ENCODE results near the gene CARD10. TPM values are rescaled to one million over a fixed set of nuclear protein-coding genes. Genes with fewer than 3 reads are reported as not detected.

The CARD10 gene
- total and polyA plus RNA-seq, 2 of the 13 experiments (the other 11 are each of a cell fraction or from before 2014, with no cell fraction given): 35.2 to 55.8 TPM

DNA sequence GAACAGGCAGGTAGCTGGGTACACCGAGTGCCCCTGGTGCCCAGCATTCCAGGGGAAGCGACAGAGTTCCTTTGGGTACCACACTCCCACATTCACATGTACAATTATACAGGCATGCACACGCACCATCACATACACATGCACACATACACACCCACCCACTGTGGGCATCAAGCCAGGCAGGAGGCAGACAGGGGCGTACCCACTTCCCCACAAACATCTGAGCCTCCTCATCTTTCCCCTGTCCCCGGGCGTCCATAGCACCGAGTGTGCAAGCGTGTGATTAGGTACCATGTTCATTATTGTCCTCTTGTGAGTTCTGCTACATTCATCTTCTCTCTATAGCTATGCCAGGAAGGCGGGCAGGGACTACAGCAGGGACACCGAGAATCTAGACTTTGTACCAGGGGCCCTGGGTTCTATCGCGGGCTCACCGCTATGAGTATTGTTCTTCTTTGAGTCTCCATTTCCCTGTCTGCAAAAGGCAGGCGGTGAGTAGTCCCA is 2.1 kb upstream of the CARD10 start (continued):
- TF ChIP-seq, protein P1, sequence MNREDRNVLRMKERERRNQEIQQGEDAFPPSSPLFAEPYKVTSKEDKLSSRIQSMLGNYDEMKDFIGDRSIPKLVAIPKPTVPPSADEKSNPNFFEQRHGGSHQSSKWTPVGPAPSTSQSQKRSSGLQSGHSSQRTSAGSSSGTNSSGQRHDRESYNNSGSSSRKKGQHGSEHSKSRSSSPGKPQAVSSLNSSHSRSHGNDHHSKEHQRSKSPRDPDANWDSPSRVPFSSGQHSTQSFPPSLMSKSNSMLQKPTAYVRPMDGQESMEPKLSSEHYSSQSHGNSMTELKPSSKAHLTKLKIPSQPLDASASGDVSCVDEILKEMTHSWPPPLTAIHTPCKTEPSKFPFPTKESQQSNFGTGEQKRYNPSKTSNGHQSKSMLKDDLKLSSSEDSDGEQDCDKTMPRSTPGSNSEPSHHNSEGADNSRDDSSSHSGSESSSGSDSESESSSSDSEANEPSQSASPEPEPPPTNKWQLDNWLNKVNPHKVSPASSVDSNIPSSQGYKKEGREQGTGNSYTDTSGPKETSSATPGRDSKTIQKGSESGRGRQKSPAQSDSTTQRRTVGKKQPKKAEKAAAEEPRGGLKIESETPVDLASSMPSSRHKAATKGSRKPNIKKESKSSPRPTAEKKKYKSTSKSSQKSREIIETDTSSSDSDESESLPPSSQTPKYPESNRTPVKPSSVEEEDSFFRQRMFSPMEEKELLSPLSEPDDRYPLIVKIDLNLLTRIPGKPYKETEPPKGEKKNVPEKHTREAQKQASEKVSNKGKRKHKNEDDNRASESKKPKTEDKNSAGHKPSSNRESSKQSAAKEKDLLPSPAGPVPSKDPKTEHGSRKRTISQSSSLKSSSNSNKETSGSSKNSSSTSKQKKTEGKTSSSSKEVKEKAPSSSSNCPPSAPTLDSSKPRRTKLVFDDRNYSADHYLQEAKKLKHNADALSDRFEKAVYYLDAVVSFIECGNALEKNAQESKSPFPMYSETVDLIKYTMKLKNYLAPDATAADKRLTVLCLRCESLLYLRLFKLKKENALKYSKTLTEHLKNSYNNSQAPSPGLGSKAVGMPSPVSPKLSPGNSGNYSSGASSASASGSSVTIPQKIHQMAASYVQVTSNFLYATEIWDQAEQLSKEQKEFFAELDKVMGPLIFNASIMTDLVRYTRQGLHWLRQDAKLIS (CRISPR knock-in tag; IDR thresholded peaks at IDR 0.05): no peak
- no peak for TF ChIP-seq AKAP8 (CRISPR knock-in tag; IDR thresholded peaks at IDR 0.05)
- no peak for TF ChIP-seq ZNF549 (CRISPR knock-in tag; IDR thresholded peaks at IDR 0.05)
- TF ChIP-seq TEAD2 (CRISPR knock-in tag; IDR thresholded peaks at IDR 0.05): no peak
- TF ChIP-seq, protein P2, sequence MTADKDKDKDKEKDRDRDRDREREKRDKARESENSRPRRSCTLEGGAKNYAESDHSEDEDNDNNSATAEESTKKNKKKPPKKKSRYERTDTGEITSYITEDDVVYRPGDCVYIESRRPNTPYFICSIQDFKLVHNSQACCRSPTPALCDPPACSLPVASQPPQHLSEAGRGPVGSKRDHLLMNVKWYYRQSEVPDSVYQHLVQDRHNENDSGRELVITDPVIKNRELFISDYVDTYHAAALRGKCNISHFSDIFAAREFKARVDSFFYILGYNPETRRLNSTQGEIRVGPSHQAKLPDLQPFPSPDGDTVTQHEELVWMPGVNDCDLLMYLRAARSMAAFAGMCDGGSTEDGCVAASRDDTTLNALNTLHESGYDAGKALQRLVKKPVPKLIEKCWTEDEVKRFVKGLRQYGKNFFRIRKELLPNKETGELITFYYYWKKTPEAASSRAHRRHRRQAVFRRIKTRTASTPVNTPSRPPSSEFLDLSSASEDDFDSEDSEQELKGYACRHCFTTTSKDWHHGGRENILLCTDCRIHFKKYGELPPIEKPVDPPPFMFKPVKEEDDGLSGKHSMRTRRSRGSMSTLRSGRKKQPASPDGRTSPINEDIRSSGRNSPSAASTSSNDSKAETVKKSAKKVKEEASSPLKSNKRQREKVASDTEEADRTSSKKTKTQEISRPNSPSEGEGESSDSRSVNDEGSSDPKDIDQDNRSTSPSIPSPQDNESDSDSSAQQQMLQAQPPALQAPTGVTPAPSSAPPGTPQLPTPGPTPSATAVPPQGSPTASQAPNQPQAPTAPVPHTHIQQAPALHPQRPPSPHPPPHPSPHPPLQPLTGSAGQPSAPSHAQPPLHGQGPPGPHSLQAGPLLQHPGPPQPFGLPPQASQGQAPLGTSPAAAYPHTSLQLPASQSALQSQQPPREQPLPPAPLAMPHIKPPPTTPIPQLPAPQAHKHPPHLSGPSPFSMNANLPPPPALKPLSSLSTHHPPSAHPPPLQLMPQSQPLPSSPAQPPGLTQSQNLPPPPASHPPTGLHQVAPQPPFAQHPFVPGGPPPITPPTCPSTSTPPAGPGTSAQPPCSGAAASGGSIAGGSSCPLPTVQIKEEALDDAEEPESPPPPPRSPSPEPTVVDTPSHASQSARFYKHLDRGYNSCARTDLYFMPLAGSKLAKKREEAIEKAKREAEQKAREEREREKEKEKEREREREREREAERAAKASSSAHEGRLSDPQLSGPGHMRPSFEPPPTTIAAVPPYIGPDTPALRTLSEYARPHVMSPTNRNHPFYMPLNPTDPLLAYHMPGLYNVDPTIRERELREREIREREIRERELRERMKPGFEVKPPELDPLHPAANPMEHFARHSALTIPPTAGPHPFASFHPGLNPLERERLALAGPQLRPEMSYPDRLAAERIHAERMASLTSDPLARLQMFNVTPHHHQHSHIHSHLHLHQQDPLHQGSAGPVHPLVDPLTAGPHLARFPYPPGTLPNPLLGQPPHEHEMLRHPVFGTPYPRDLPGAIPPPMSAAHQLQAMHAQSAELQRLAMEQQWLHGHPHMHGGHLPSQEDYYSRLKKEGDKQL (CRISPR knock-in tag; IDR thresholded peaks at IDR 0.05; ENCODE audit: low read depth): no peak
- no peak for TF ChIP-seq JDP2 (CRISPR knock-in tag; IDR thresholded peaks at IDR 0.05; ENCODE audit: borderline replicate concordance)
- no peak for TF ChIP-seq ZNF274 (CRISPR knock-in tag; IDR thresholded peaks at IDR 0.05)
- TF ChIP-seq, protein P3, sequence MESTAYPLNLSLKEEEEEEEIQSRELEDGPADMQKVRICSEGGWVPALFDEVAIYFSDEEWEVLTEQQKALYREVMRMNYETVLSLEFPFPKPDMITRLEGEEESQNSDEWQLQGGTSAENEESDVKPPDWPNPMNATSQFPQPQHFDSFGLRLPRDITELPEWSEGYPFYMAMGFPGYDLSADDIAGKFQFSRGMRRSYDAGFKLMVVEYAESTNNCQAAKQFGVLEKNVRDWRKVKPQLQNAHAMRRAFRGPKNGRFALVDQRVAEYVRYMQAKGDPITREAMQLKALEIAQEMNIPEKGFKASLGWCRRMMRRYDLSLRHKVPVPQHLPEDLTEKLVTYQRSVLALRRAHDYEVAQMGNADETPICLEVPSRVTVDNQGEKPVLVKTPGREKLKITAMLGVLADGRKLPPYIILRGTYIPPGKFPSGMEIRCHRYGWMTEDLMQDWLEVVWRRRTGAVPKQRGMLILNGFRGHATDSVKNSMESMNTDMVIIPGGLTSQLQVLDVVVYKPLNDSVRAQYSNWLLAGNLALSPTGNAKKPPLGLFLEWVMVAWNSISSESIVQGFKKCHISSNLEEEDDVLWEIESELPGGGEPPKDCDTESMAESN (CRISPR knock-in tag; conservative IDR thresholded peaks at IDR 0.05): no peak
- TF ChIP-seq, protein P4, sequence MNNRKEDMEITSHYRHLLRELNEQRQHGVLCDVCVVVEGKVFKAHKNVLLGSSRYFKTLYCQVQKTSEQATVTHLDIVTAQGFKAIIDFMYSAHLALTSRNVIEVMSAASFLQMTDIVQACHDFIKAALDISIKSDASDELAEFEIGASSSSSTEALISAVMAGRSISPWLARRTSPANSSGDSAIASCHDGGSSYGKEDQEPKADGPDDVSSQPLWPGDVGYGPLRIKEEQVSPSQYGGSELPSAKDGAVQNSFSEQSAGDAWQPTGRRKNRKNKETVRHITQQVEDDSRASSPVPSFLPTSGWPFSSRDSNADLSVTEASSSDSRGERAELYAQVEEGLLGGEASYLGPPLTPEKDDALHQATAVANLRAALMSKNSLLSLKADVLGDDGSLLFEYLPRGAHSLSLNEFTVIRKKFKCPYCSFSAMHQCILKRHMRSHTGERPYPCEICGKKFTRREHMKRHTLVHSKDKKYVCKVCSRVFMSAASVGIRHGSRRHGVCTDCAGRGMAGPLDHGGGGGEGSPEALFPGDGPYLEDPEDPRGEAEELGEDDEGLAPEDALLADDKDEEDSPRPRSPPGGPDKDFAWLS (CRISPR knock-in tag; IDR thresholded peaks at IDR 0.05; ENCODE audit: borderline replicate concordance): no peak
- TF ChIP-seq U2AF2 (IDR thresholded peaks at IDR 0.05; ENCODE audit: low read depth, low read length): no peak
- no peak for TF ChIP-seq HES4 (CRISPR knock-in tag; IDR thresholded peaks at IDR 0.05; ENCODE audit: borderline replicate concordance)
- no peak for TF ChIP-seq REPIN1 (CRISPR knock-in tag; IDR thresholded peaks at IDR 0.05; ENCODE audit: borderline replicate concordance, low read depth)
- no peak for TF ChIP-seq GABPA (IDR thresholded peaks at IDR 0.05; ENCODE audit: low read depth, low read length)
- peak; percentile 14; the same call in 1 of the 2 replicates for TF ChIP-seq GABPA (CRISPR knock-in tag; IDR thresholded peaks at IDR 0.05; ENCODE audit: low read depth)
- peak; percentile 59; the same call in 1 of the 2 replicates for TF ChIP-seq ZNF501 (CRISPR knock-in tag; IDR thresholded peaks at IDR 0.05)

Measured in HepG2 (cell line).